Measurements from ENCODE around the gene ECI1.

The ECI1 gene

GRCh38 chr16:2251296-2252111, at the start of gene ECI1:
TSS of gene ECI1 (minus strand) at chr16:2251587. CDS start at chr16:2251566, 21 bp downstream.
- Histone ChIP-seq H3K9me3 (replicated peaks; ENCODE audit: insufficient read depth, low read length) (no peaks in the 10 kb centered on the region), H3K4me3 (ENCODE audit: low read length) (peak within 1 kb of the TSS; percentile 75), H2AFZ (ENCODE audit: low read length) (no peak within 1 kb of the TSS), H3K9ac (ENCODE audit: low read length) (peak within 1 kb of the TSS; percentile 73), H3F3A (ENCODE audit: insufficient read depth, low read length) (peaks cover 33% of the 10 kb centered on the region), H3K4me1 (ENCODE audit: low read length) (peaks cover 7% of the 10 kb centered on the region), H3K27me3 (replicated peaks; ENCODE audit: insufficient read depth, low read length) (no peaks in the 10 kb centered on the region), H3K9me2 (replicated peaks; ENCODE audit: insufficient read depth, low read length) (no peaks in the 10 kb centered on the region), H4K20me1 (ENCODE audit: insufficient read depth, low read length) (no peaks in the 10 kb centered on the region), H3K4me2 (ENCODE audit: low read depth, low read length) (peak within 1 kb of the TSS; percentile 95), H3K36me3 (replicated peaks; ENCODE audit: insufficient read depth, low read length) (peaks cover 10% of the 10 kb centered on the region), H3K79me2 (ENCODE audit: low read length) (peaks cover 57% of the 10 kb centered on the region), H3K27ac (ENCODE audit: low read length) (peak within 1 kb of the TSS; percentile 65; the same call in 1 of the 2 replicates)
- DNase-seq, result peak; percentile 97
- TF ChIP-seq EZH2 (optimal IDR thresholded peaks at IDR 0.05; ENCODE audit: low read depth, low read length) (no peak), CTCF (IDR thresholded peaks at IDR 0.05; ENCODE audit: low read length) (peak; percentile 59)

- Histone ChIP-seq H3K27me3 (replicated peaks; ENCODE audit: insufficient read depth, low read length) (peaks cover 86% of the 10 kb centered on the region), H3K4me2 (ENCODE audit: low read depth, low read length) (no peak overlapping the region), H4K20me1 (ENCODE audit: insufficient read depth, low read length) (no peaks in the 10 kb centered on the region), H3F3A (ENCODE audit: insufficient read depth, low read length) (no peaks in the 10 kb centered on the region), H3K9ac (ENCODE audit: low read length) (no peak overlapping the region), H3K4me3 (ENCODE audit: low read length) (no peak overlapping the region), H2AFZ (ENCODE audit: low read length) (no peak overlapping the region), H3K36me3 (replicated peaks; ENCODE audit: insufficient read depth, low read length) (no peaks in the 10 kb centered on the region), H3K79me2 (ENCODE audit: low read length) (no peaks in the 10 kb centered on the region), H3K9me2 (replicated peaks; ENCODE audit: insufficient read depth, low read length) (no peaks in the 10 kb centered on the region), H3K27ac (ENCODE audit: low read length) (no peak overlapping the region), H3K9me3 (replicated peaks; ENCODE audit: insufficient read depth, low read length) (no peaks in the 10 kb centered on the region), H3K4me1 (ENCODE audit: low read length) (no peaks in the 10 kb centered on the region)
- no peak for TF ChIP-seq EZH2phosphoT487 (IDR thresholded peaks at IDR 0.05; ENCODE audit: low read length)
- no peak for TF ChIP-seq CTCF (IDR thresholded peaks at IDR 0.05; ENCODE audit: low read length)
- TF ChIP-seq EZH2 (optimal IDR thresholded peaks at IDR 0.05; ENCODE audit: low read depth, low read length), result no peak
- no peak for DNase-seq
These were observed 48.5 kb upstream of the ECI1 start for GRCh38 chr16:2299915-2300192.

GRCh38 chr16:2299121-2299914, 47.9 kb upstream of the ECI1 start:
- Histone ChIP-seq H3K27me3 (replicated peaks; ENCODE audit: insufficient read depth, low read length) (peaks cover 85% of the 10 kb centered on the region), H3K4me1 (ENCODE audit: low read length) (no peaks in the 10 kb centered on the region), H3K4me2 (ENCODE audit: low read depth, low read length) (no peak overlapping the region), H3K9me3 (replicated peaks; ENCODE audit: insufficient read depth, low read length) (no peaks in the 10 kb centered on the region), H3K79me2 (ENCODE audit: low read length) (no peaks in the 10 kb centered on the region), H3K27ac (ENCODE audit: low read length) (no peak overlapping the region), H3K4me3 (ENCODE audit: low read length) (no peak overlapping the region), H3F3A (ENCODE audit: insufficient read depth, low read length) (no peaks in the 10 kb centered on the region), H2AFZ (ENCODE audit: low read length) (no peak overlapping the region), H3K9ac (ENCODE audit: low read length) (no peak overlapping the region), H3K9me2 (replicated peaks; ENCODE audit: insufficient read depth, low read length) (no peaks in the 10 kb centered on the region), H3K36me3 (replicated peaks; ENCODE audit: insufficient read depth, low read length) (no peaks in the 10 kb centered on the region), H4K20me1 (ENCODE audit: insufficient read depth, low read length) (no peaks in the 10 kb centered on the region)
- TF ChIP-seq EZH2phosphoT487 (IDR thresholded peaks at IDR 0.05; ENCODE audit: low read length) (no peak), CTCF (IDR thresholded peaks at IDR 0.05; ENCODE audit: low read length) (no peak), EZH2 (optimal IDR thresholded peaks at IDR 0.05; ENCODE audit: low read depth, low read length) (no peak)
- no peak for DNase-seq
